SIG-M5 (cell line): ENCODE results near the gene NCOA7.
"Not testable (repeated sequence)": the region's sequence is repeated elsewhere in the genome, so short reads cannot be mapped to it uniquely, and the experiment has no call there.

Experiments used
- DNase-seq: peaks from one replicate; lab custom pipeline; 2025; lab: John Stamatoyannopoulos, UW

NCOA7 gene

GRCh38 chr6:125835221-125835744, 44.5 kb downstream of the NCOA7 start:
- no peak for DNase-seq

GRCh38 chr6:125836466-125836865, 45.7 kb downstream of the NCOA7 start:
- DNase-seq = no peak

- DNase-seq = no peak
These were observed 48.7 kb downstream of the NCOA7 start for GRCh38 chr6:125839471-125839870.

- DNase-seq = no peak
These were observed 49.1 kb downstream of the NCOA7 start for GRCh38 chr6:125839879-125840278.

GRCh38 chr6:125841356-125842090, 50.8 kb downstream of the NCOA7 start:
- DNase-seq = no peak

- DNase-seq = no peak
These were observed 51.4 kb downstream of the NCOA7 start for GRCh38 chr6:125842091-125842626.

- peak; percentile 59 for DNase-seq
These were observed 52.8 kb downstream of the NCOA7 start for GRCh38 chr6:125843593-125843992.

- no peak for DNase-seq
These were observed 54.2 kb downstream of the NCOA7 start for GRCh38 chr6:125844989-125845388.

- no peak for DNase-seq
These were observed 55.7 kb downstream of the NCOA7 start for GRCh38 chr6:125846292-125847024.

- not testable (repeated sequence) for DNase-seq
These were observed 57.5 kb downstream of the NCOA7 start for GRCh38 chr6:125848286-125848685.

- DNase-seq = no peak
These were observed 59.6 kb downstream of the NCOA7 start for GRCh38 chr6:125850361-125850760.

GRCh38 chr6:125852587-125852986, 61.8 kb downstream of the NCOA7 start:
- no peak for DNase-seq

- no peak for DNase-seq
These were observed 62.4 kb downstream of the NCOA7 start for GRCh38 chr6:125853168-125853567.

- DNase-seq = no peak
These were observed 63.0 kb downstream of the NCOA7 start for GRCh38 chr6:125853756-125854155.

- DNase-seq = no peak
These were observed 63.6 kb downstream of the NCOA7 start for GRCh38 chr6:125854355-125854754.

- DNase-seq = no peak
These were observed 65.0 kb downstream of the NCOA7 start for GRCh38 chr6:125855783-125856182.

- DNase-seq = no peak
These were observed 67.1 kb downstream of the NCOA7 start for GRCh38 chr6:125857846-125858245.

GRCh38 chr6:125858427-125859320, 67.9 kb downstream of the NCOA7 start:
- DNase-seq = no peak

GRCh38 chr6:125859727-125860126, 69.0 kb downstream of the NCOA7 start:
- DNase-seq = no peak

GRCh38 chr6:125863023-125863422, 72.3 kb downstream of the NCOA7 start:
- DNase-seq = no peak

GRCh38 chr6:125865015-125865414, 74.3 kb downstream of the NCOA7 start:
- DNase-seq = no peak

GRCh38 chr6:125866433-125866832, 75.7 kb downstream of the NCOA7 start:
- no peak for DNase-seq
